ENCODE results near the gene OPRL1.

The OPRL1 gene

DNA sequence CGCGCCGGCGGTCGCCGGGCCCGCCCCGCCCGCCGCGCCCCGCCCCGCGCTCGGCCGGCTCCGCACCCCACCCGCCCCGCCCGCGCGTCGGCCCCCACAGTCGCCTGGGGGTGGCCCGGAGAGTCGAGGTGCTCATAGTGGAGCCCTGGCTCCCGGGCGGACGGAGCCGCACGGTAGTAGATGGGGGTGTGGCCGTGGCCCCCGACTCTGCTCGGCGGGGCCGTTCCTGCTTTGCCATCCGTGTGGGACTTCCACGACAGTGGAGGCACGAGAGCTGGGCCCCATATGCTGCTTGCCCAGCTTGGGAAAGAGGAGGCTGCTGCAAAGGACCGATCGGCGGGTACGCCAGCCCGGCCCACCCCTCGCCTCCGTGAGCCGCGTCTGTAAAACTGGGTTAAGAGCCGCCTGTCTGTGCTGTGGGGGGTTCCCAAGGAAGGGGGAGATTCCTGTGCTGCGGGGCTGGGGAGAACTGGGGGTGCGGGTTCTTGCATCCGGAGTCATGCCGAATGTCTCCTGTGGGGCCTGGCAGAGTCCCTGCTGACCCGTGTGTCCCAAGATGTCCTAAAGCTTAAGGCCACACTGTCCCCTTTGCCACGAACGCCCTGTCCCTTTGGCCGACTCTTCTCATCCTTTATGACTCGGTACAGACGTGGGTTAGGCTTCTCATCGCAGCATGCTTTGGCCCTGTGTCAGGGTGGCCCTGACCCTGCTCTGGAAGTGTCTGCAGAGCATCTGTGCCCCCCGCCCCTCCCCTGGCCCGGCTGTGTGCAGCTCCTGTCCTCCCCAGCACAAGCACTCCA lies at the start of gene OPRL1:
Gene OPRL1, plus strand, starts transcription at position 70 of the 800 bp plus-strand sequence. CDS start 12,639 bp downstream, outside the sequence.
- H3K4me3 Mint-ChIP-seq = peak within 1 kb of the TSS; percentile 96
- DNase-seq (ENCODE audit: low spot score in 2 of 2) (peak; percentile 64 to 68), ATAC-seq (ENCODE audit: low read depth) (peak; percentile 23)
- H3K9me3 Mint-ChIP-seq = no peaks in the 10 kb centered on the region
- peaks cover 42% of the 10 kb centered on the region for H3K4me1 Mint-ChIP-seq
- H3K27ac Mint-ChIP-seq = peak within 1 kb of the TSS; percentile 96
- H3K36me3 Mint-ChIP-seq = peaks cover 6% of the 10 kb centered on the region
- peaks cover 1% of the 10 kb centered on the region for H3K27me3 Mint-ChIP-seq

DNA sequence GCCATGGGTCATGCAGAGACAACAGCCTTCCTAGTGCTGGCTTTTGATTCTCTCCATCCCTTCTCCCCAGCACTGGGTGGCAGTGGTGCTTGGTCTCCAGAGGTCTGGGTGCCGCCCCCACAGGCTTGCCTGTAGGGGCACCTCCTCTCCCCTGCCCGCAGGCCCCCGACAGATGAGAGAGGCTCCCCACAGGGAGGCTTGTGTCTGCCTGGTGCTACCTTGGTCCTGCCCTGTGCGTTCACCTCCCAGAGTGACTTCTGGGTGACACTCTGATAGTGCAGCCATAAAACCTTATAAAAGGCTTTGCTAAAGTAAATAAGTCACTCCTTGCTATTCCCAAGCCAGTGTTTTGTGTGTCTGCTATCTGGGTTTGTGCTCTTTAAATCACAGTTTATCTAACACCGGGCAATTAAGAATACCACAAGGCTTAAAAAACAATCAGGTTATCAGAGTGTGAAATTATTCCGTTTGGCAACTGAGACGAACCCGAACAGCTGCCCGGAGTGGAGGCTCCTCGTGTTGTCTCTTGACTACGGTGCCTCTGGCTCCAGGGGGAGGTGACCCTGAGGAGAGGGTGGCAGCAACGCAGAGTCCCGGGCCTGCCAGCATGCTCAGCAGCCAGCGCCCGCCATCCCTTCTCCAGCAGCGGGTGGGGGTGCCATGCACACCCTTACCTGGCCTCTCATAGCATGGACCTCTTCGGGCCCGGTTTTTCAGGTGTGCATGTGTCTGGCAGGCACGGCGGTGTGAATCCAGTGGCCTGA lies 49.3 kb upstream of the OPRL1 start:
- H3K27me3 Mint-ChIP-seq = no peaks in the 10 kb centered on the region
- no peak overlapping the region for H3K4me3 Mint-ChIP-seq
- H3K9me3 Mint-ChIP-seq = no peaks in the 10 kb centered on the region
- H3K36me3 Mint-ChIP-seq = peaks cover 24% of the 10 kb centered on the region
- no peak for DNase-seq (ENCODE audit: low spot score in 2 of 2)
- H3K4me1 Mint-ChIP-seq = no peaks in the 10 kb centered on the region
- no peak for ATAC-seq (ENCODE audit: low read depth)
- H3K27ac Mint-ChIP-seq = no peak overlapping the region

- ATAC-seq (ENCODE audit: low read depth) (no peak), DNase-seq (ENCODE audit: low spot score in 2 of 2) (no peak)
- Mint-ChIP-seq H3K36me3 (peaks cover 20% of the 10 kb centered on the region), H3K27me3 (no peaks in the 10 kb centered on the region), H3K9me3 (no peaks in the 10 kb centered on the region), H3K4me1 (no peaks in the 10 kb centered on the region), H3K4me3 (no peak overlapping the region), H3K27ac (no peak overlapping the region)
Observed at GRCh38 chr20:64031822-64032314, 48.0 kb upstream of the OPRL1 start.

DNA sequence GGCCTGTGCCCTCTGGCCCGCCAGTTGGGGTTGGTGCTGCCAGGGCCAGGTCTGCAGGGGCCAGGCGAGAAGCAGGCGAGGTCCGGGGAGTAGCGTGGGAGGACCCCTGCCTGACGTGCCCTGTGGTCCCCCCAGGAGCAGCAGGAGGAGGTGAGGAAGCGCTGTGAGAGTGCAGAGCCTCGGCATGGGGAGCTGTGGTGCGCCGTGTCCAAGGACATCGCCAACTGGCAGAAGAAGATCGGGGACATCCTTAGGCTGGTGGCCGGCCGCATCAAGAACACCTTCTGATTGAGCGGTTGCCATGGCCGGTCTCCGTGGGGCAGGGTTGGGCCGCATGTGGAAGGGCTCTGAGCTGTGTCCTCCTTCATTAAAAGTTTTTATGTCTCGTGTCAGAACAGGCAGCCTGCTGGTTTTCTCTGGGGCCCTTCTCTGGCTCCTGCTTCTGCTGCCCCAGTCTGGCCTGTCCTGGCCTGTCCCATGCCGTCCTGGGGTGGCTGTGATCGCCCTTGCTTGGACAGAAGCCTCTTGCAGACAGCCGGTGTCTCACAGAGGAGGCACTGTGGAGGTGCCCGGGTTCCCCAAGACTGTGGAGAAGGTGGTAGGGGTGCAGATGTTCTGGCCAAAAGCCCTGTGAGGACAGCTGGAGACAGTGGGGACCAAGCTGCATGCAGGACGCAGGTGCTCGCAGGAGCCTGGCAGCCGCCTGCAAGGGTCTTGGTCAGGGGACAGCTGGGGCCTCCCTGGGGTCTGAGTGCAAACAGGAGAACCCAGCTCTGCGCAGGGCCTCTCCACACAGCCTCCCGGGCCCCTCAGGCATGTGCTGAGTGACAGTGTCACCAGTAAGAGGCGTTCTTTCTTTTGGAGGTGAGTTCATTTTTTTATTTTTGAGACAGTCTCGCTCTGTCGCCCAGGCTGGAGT lies 46.9 kb upstream of the OPRL1 start:
- Mint-ChIP-seq H3K4me3 (no peak overlapping the region), H3K9me3 (no peaks in the 10 kb centered on the region), H3K4me1 (peaks cover 2% of the 10 kb centered on the region), H3K36me3 (peaks cover 15% of the 10 kb centered on the region), H3K27me3 (no peaks in the 10 kb centered on the region), H3K27ac (no peak overlapping the region)
- ATAC-seq (ENCODE audit: low read depth) (no peak), DNase-seq (ENCODE audit: low spot score in 2 of 2) (no peak)

DNA sequence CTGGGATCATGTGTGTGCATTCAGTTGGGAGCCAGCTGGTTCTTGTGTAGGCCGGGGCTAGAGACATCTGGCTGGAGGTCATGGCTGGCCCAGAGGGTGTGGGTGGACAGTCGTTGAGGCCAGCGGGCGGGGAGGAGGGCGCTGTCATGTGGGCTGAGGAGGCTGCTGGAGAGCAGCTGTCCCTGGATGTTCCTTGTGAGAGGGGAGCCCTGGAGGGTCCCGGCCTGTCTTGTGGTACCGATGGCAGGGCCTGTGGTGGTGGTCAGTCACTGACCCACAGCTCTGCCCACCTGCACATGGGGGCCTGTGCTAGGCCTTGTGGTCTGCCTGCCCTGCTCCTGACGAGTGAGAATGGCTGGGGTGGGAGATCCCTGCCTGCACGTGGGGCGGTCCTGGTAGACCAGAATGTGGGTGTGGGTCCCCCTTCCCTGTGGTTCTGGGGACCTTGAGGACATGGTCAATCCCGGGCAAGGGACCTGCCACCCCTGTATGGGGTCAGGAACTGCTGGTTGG lies 45.8 kb upstream of the OPRL1 start:
- no peak for DNase-seq (ENCODE audit: low spot score in 2 of 2)
- Mint-ChIP-seq H3K4me1 (peaks cover 2% of the 10 kb centered on the region), H3K4me3 (no peak overlapping the region), H3K36me3 (peaks cover 14% of the 10 kb centered on the region), H3K9me3 (no peaks in the 10 kb centered on the region), H3K27me3 (no peaks in the 10 kb centered on the region), H3K27ac (no peak overlapping the region)
- ATAC-seq (ENCODE audit: low read depth) = no peak

GRCh38 chr20:64035066-64035932 lies 44.6 kb upstream of the OPRL1 start:
- ATAC-seq (ENCODE audit: low read depth) (no peak), DNase-seq (ENCODE audit: low spot score in 2 of 2) (no peak)
- Mint-ChIP-seq H3K4me1 (peaks cover 2% of the 10 kb centered on the region), H3K4me3 (no peak overlapping the region), H3K9me3 (no peaks in the 10 kb centered on the region), H3K36me3 (peaks cover 9% of the 10 kb centered on the region), H3K27ac (no peak overlapping the region), H3K27me3 (no peaks in the 10 kb centered on the region)

GRCh38 chr20:64035933-64036345 lies 43.9 kb upstream of the OPRL1 start, which contains the start of gene C20orf204:
Gene C20orf204 (plus strand): TSS chr20:64036182. CDS start chr20:64036324, 142 bp downstream.
- no peak within 1 kb of the TSS for H3K4me3 Mint-ChIP-seq
- H3K36me3 Mint-ChIP-seq = peaks cover 5% of the 10 kb centered on the region

DNA sequence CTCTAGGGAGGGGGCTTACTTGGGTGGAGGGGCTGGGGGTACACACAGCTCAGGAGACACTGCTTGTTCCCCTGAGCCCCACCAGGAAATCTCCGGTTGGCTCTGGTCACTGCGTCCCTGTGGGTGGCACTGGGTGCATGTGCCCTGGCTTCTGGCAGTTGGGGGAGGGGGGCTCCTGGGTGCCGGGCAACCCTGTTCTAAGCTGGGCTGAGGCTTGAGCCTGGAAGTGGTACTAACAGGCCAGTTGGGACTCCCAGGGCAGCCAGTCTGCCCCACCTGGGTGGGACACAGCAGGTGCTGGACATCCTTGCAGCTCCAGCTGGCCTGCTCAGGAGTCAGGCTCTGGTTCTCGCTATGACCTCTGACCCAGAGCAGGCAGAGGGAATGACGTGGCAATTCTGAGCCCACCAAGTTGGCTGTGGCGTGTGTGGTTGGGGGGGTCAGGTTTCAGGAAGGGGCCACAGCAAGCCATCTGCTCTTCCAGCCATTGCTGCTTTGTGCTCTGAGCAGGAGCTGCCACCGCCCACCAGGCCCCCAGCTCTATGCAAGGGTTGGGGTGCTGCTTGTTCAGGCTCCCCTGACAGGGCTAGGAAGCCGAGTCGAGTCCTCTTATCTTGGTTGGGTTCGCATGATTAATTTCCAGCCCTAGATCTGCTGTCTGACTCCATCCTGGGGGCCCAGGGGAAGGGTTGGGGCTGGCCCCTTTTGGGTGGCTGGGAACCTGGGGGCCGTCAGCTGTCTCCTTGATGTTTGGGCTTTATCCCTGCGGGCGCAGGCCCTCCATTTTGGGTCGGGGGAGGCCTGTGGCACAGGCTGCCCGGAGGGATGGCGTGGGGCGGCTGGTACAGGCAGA lies 43.3 kb upstream of the OPRL1 start:
- Mint-ChIP-seq H3K27me3 (no peaks in the 10 kb centered on the region), H3K4me1 (peaks cover 2% of the 10 kb centered on the region), H3K36me3 (peaks cover 2% of the 10 kb centered on the region), H3K4me3 (no peak overlapping the region), H3K27ac (no peak overlapping the region), H3K9me3 (no peaks in the 10 kb centered on the region)
- ATAC-seq (ENCODE audit: low read depth) (no peak), DNase-seq (ENCODE audit: low spot score in 2 of 2) (no peak)

More at GRCh38 chr20:64035933-64036345, 43.9 kb upstream of the OPRL1 start, which contains the start of gene C20orf204:
- H3K9me3 Mint-ChIP-seq = no peaks in the 10 kb centered on the region
- no peak within 1 kb of the TSS for H3K27ac Mint-ChIP-seq
- ATAC-seq (ENCODE audit: low read depth) (no peak), DNase-seq (ENCODE audit: low spot score in 2 of 2) (no peak)
- no peaks in the 10 kb centered on the region for H3K27me3 Mint-ChIP-seq
- H3K4me1 Mint-ChIP-seq = peaks cover 2% of the 10 kb centered on the region

DNA sequence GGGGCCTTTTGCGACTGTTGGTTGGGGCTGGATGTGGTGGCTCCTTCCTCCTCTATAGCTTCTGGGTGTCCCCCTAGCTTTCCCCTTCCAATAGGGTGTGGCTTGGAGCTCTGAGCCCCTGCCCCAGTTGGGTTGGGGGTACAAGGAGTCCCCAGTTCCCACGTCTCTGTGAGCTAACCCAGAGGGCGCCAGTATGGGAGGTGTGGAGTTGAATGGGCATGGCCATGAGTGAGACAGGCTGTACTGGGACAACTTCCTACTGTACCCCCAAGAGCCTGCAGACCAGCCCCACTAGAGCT lies 42.7 kb upstream of the OPRL1 start:
- peaks cover 2% of the 10 kb centered on the region for H3K36me3 Mint-ChIP-seq
- no peaks in the 10 kb centered on the region for H3K9me3 Mint-ChIP-seq
- DNase-seq (ENCODE audit: low spot score in 2 of 2) = no peak
- peaks cover 4% of the 10 kb centered on the region for H3K4me1 Mint-ChIP-seq
- H3K4me3 Mint-ChIP-seq = no peak overlapping the region
- no peak for ATAC-seq (ENCODE audit: low read depth)
- no peak overlapping the region for H3K27ac Mint-ChIP-seq
- H3K27me3 Mint-ChIP-seq = no peaks in the 10 kb centered on the region

GRCh38 chr20:64037498-64038213 lies 42.2 kb upstream of the OPRL1 start:
- H3K9me3 Mint-ChIP-seq = no peaks in the 10 kb centered on the region
- H3K36me3 Mint-ChIP-seq = peaks cover under 1% of the 10 kb centered on the region
- ATAC-seq (ENCODE audit: low read depth) (no peak), DNase-seq (ENCODE audit: low spot score in 2 of 2) (peak in 1 of 2 donors; percentile 39)
- no peak overlapping the region for H3K27ac Mint-ChIP-seq
- H3K4me1 Mint-ChIP-seq = peaks cover 5% of the 10 kb centered on the region
- H3K27me3 Mint-ChIP-seq = no peaks in the 10 kb centered on the region
- peak overlapping the region; percentile 68 for H3K4me3 Mint-ChIP-seq

GRCh38 chr20:64038224-64038564 lies 41.7 kb upstream of the OPRL1 start:
- Mint-ChIP-seq H3K27me3 (no peaks in the 10 kb centered on the region), H3K4me1 (peaks cover 5% of the 10 kb centered on the region), H3K27ac (no peak overlapping the region), H3K36me3 (no peaks in the 10 kb centered on the region), H3K9me3 (no peaks in the 10 kb centered on the region), H3K4me3 (peak overlapping the region; percentile 79)
- ATAC-seq (ENCODE audit: low read depth) (peak; percentile 31), DNase-seq (ENCODE audit: low spot score in 2 of 2) (no peak)

Measured in memory B cell (primary cell).